Neuronal stem cell (in vitro differentiated cells): Measurements from ENCODE around the gene C9orf85.

Experiments
- DNase-seq: peaks from one replicate; pipeline ENCODE4 v3.0.0-alpha.2; 2013; ENCODE audit warnings: low spot score
- H2AFZ ChIP-seq: one replicate; pipeline ENCODE4 v1.6.1; 2013; ENCODE audit warnings: mild to moderate bottlenecking, low read length, inconsistent platforms
- H2AK5ac ChIP-seq: 2 replicates; pipeline ENCODE4 v1.6.1; 2013; ENCODE audit warnings: low read depth, mild to moderate bottlenecking, inconsistent platforms, low read length, moderate library complexity, mixed read lengths
- H2BK120ac ChIP-seq: 2 replicates; pipeline ENCODE4 v1.6.1; 2013; ENCODE audit warnings: low read depth, mild to moderate bottlenecking, inconsistent platforms, low read length, moderate library complexity, mixed read lengths
- H2BK12ac ChIP-seq: one replicate; pipeline ENCODE4 v1.6.1; 2013; ENCODE audit warnings: low read length, inconsistent platforms
- H2BK15ac ChIP-seq: 2 replicates; pipeline ENCODE4 v1.6.1; 2013; ENCODE audit warnings: mild to moderate bottlenecking, low read length, inconsistent platforms, mixed read lengths
- H2BK5ac ChIP-seq: one replicate; pipeline ENCODE4 v1.6.1; 2013; ENCODE audit warnings: inconsistent platforms, mild to moderate bottlenecking, low read length, moderate library complexity
- H3K14ac ChIP-seq: one replicate; pipeline ENCODE4 v1.6.1; 2013; ENCODE audit warnings: low read length, inconsistent platforms
- H3K18ac ChIP-seq: 2 replicates; pipeline ENCODE4 v1.6.1; 2013; ENCODE audit warnings: low read length, inconsistent platforms
- H3K23ac ChIP-seq: 2 replicates; pipeline ENCODE4 v1.6.1; 2013; ENCODE audit warnings: low read depth, mild to moderate bottlenecking, mixed read lengths, low read length, inconsistent platforms; ENCODE audit not compliant: poor library complexity
- H3K27ac ChIP-seq: replicated peaks from 3 replicates; pipeline ENCODE4 v1.5.1; 2013; ENCODE audit warnings: low read length, inconsistent platforms
- H3K27me3 ChIP-seq, 3 experiments: 2 replicates each; pipeline ENCODE4 v1.6.1; 2013; ENCODE audit warnings: low read length in 3 of 3, mild to moderate bottlenecking in 2 of 3, inconsistent platforms in 1 of 3, low read depth in 1 of 3, mixed read lengths in 1 of 3, moderate library complexity in 1 of 3; ENCODE audit not compliant: control insufficient read depth in 3 of 3, insufficient read depth in 3 of 3
- H3K36me3 ChIP-seq, 2 donors: replicated peaks in 1 of 2; 2 replicates each; pipeline ENCODE4 v1.6.1; 2013; ENCODE audit warnings: low read length in 2 of 2; ENCODE audit not compliant: control insufficient read depth in 2 of 2, insufficient read depth in 2 of 2
- H3K4ac ChIP-seq: 2 replicates; pipeline ENCODE4 v1.6.1; 2013; ENCODE audit warnings: inconsistent platforms, mild to moderate bottlenecking, low read length, moderate library complexity
- H3K4me1 ChIP-seq, 2 donors: 1 replicate in 1 of 2; 2 replicates in 1 of 2; pipeline ENCODE4 v1.6.1; 2013; ENCODE audit warnings: low read length in 2 of 2, low read depth in 1 of 2; ENCODE audit not compliant: control insufficient read depth in 2 of 2, insufficient read depth in 1 of 2
- H3K4me2 ChIP-seq: one replicate; pipeline ENCODE4 v1.6.1; 2013; ENCODE audit warnings: mild to moderate bottlenecking, low read length, inconsistent platforms; ENCODE audit not compliant: insufficient read depth, poor library complexity, severe bottlenecking
- H3K4me3 ChIP-seq, 2 donors: 2 replicates each; pipeline ENCODE4 v1.5.1; 2013; ENCODE audit warnings: low read length in 2 of 2, mild to moderate bottlenecking in 2 of 2, inconsistent platforms in 1 of 2, moderate library complexity in 1 of 2
- H3K79me1 ChIP-seq: one replicate; pipeline ENCODE4 v1.6.1; 2013; ENCODE audit warnings: low read depth, mild to moderate bottlenecking, inconsistent platforms, low read length, moderate library complexity
- H3K9ac ChIP-seq: one replicate; pipeline ENCODE4 v1.6.1; 2013; ENCODE audit warnings: mild to moderate bottlenecking, low read depth, low read length, inconsistent platforms; ENCODE audit not compliant: poor library complexity
- H3K9me3 ChIP-seq, 2 donors: replicated peaks in 1 of 2; 2 replicates each; pipeline versions ENCODE3 to v1.6.1; 2013; ENCODE audit warnings: low read length in 2 of 2, mild to moderate bottlenecking in 2 of 2, inconsistent platforms in 1 of 2, low read depth in 1 of 2, mixed read lengths in 1 of 2, moderate library complexity in 1 of 2; ENCODE audit not compliant: control insufficient read depth in 2 of 2, insufficient read depth in 1 of 2
- H4K8ac ChIP-seq: one replicate; pipeline ENCODE4 v1.6.1; 2013; ENCODE audit warnings: low read depth, mild to moderate bottlenecking, inconsistent platforms, low read length, moderate library complexity
- H4K91ac ChIP-seq: one replicate; pipeline ENCODE4 v1.6.1; 2013; ENCODE audit warnings: low read length, low read depth, mild to moderate bottlenecking, inconsistent platforms; ENCODE audit not compliant: poor library complexity
- WGBS, 2 donors: extraction: QIAGEN DNeasy Blood & Tissue Kit; methylation state at CpG; one replicate each; pipeline ENCODE4 v1.1.7; 2013; ENCODE audit warnings: missing lambda C conversion rate in 2 of 2, mixed read lengths in 1 of 2; ENCODE audit not compliant: insufficient read length in 2 of 2, insufficient replicate concordance in 1 of 2; ENCODE audit errors: extremely low coverage in 2 of 2; 5-methylcytosine and 5-hydroxymethylcytosine counted together

The C9orf85 gene

DNA sequence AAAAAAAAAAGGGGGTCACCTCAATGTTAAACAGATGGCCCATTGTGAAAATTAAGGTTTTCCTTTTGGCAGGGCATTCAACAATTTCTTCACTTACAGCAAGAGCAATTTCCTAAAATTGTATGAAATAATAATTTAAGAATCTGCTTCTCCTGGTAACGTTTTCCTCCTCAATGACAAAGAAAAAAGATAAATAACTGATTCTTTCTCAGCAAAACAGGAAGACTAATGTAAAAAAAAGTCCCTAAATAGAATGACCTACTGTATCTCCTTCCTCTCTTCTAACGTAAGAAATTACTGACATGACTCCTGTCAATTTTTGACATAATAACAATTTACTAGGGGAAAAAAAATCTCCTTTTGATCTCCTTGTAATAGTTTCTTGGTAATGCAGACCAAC, 26.0 kb upstream of the C9orf85 start:
- Histone ChIP-seq H4K91ac (no peak overlapping the region), H3K36me3 (peaks cover 2 to 27% of the 10 kb centered on the region in 2 donors), H2AK5ac (no peak overlapping the region), H3K27me3 (no peaks in the 10 kb centered on the region), H2BK5ac (no peak overlapping the region), H2AFZ (no peak overlapping the region), H2BK12ac (no peak overlapping the region), H3K4me3 (no peak overlapping the region), H2BK120ac (no peak overlapping the region), H3K14ac (no peak overlapping the region), H3K9me3 (peaks cover 4 to 51% of the 10 kb centered on the region in 2 donors), H2BK15ac (no peak overlapping the region), H3K9ac (no peak overlapping the region), H3K4me2 (no peak overlapping the region), H3K4me1 (no peaks in the 10 kb centered on the region), H3K18ac (no peak overlapping the region), H3K23ac (no peak overlapping the region), H3K4ac (no peak overlapping the region), H4K8ac (no peak overlapping the region), H3K27ac (no peak overlapping the region), H3K79me1 (peaks cover 3% of the 10 kb centered on the region)
- WGBS, 2 donors = no CpG with 5 or more reads among the region's 2 CpGs
- DNase-seq = no peak

DNA sequence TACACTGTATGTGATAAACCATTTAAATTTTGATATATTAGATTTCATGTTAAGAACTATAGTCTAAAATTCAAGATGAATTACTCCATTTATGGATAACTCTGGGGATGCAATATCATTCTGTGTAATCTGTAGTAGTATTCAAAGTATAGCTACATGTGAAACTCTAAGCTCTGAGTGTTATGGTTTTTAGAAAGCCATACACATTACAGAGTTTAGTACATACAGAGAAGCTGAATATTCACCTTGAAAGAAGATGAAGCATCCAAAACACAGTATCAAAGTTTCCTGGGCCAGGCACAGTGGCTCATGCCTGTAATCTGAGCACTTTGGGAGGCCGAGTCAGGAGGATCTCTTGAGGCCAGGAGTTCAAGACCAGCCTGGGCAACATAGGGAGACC, 25.4 kb upstream of the C9orf85 start:
- no peak overlapping the region for H3K27ac ChIP-seq
- no peak overlapping the region for H3K4ac ChIP-seq
- H2BK5ac ChIP-seq = no peak overlapping the region
- H2BK12ac ChIP-seq = no peak overlapping the region
- H3K14ac ChIP-seq = no peak overlapping the region
- peaks cover 2 to 27% of the 10 kb centered on the region in 2 donors for H3K36me3 ChIP-seq
- H2BK15ac ChIP-seq = no peak overlapping the region
- no peak overlapping the region for H3K18ac ChIP-seq
- peaks cover 3% of the 10 kb centered on the region for H3K79me1 ChIP-seq
- H2AFZ ChIP-seq = no peak overlapping the region
- H3K4me3 ChIP-seq = no peak overlapping the region
- no peak overlapping the region for H3K9ac ChIP-seq
- H3K9me3 ChIP-seq = peaks cover 4 to 45% of the 10 kb centered on the region in 2 donors
- no peak overlapping the region for H4K8ac ChIP-seq
- no peak overlapping the region for H4K91ac ChIP-seq
- no peaks in the 10 kb centered on the region for H3K27me3 ChIP-seq
- H2BK120ac ChIP-seq = no peak overlapping the region
- H3K4me1 ChIP-seq = no peaks in the 10 kb centered on the region
- no peak overlapping the region for H2AK5ac ChIP-seq
- H3K23ac ChIP-seq = no peak overlapping the region
- no peak overlapping the region for H3K4me2 ChIP-seq
- DNase-seq = no peak
- no CpG with 5 or more reads among the region's 1 CpG for WGBS, 2 donors

DNA sequence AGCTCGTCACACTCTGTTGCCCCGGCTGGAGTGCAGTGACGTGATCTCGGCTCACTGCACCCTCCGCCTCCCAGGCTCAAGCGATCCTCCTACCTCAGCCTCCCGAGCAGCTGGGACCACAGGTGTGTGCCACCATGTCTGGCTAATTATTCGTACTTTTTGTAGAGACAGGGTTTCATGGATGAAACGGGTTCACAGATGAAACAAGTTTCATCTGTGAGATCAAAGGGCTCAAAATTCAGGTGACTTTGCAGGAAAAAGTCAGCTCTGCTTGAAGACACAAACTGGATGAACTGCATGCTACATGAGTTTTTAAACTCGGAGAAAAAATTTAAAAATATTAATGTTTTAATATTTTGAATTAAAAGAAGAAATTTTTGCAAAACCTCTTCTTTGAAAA, 24.9 kb upstream of the C9orf85 start:
- no CpG with 5 or more reads among the region's 10 CpGs for WGBS, 2 donors
- H3K4me3 ChIP-seq = no peak overlapping the region
- H3K4me2 ChIP-seq = no peak overlapping the region
- H3K79me1 ChIP-seq = peaks cover 3% of the 10 kb centered on the region
- no peak overlapping the region for H2BK120ac ChIP-seq
- H3K36me3 ChIP-seq = peaks cover 2 to 27% of the 10 kb centered on the region in 2 donors
- no peak for DNase-seq
- peaks cover 4 to 40% of the 10 kb centered on the region in 2 donors for H3K9me3 ChIP-seq
- H2BK5ac ChIP-seq = no peak overlapping the region
- H3K4me1 ChIP-seq = peaks cover 0 to 1% of the 10 kb centered on the region in 2 donors
- no peaks in the 10 kb centered on the region for H3K27me3 ChIP-seq
- H3K18ac ChIP-seq = no peak overlapping the region
- H3K27ac ChIP-seq = no peak overlapping the region
- H3K23ac ChIP-seq = no peak overlapping the region
- H2AFZ ChIP-seq = no peak overlapping the region
- H3K14ac ChIP-seq = no peak overlapping the region
- H4K91ac ChIP-seq = no peak overlapping the region
- no peak overlapping the region for H3K9ac ChIP-seq
- no peak overlapping the region for H2BK12ac ChIP-seq
- H4K8ac ChIP-seq = no peak overlapping the region
- no peak overlapping the region for H2BK15ac ChIP-seq
- no peak overlapping the region for H2AK5ac ChIP-seq
- H3K4ac ChIP-seq = no peak overlapping the region

DNA sequence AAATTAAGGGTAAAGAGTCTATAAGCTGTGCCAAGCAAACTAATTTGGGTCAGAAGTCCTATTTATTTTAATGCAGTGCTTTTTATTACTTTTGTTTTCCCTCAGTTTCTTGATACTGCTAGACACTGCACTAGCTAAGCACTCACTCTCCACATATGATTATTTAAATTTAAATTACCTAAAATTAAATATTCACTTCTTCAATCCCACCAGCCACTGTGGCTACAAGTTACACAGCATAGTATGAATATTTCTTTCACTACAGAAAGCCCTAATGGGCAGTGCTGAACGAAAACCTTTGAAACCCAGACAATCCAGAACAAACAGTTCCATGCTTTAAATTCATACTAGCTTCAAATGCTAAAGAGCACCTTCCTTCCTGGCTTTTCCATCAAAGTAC, 24.1 kb upstream of the C9orf85 start:
- no peak overlapping the region for H3K27ac ChIP-seq
- no peak overlapping the region for H4K91ac ChIP-seq
- H2AK5ac ChIP-seq = no peak overlapping the region
- peaks cover 0 to 4% of the 10 kb centered on the region in 2 donors for H3K4me1 ChIP-seq
- no peak overlapping the region for H3K23ac ChIP-seq
- no peak overlapping the region for H3K4me3 ChIP-seq
- H3K14ac ChIP-seq = no peak overlapping the region
- H3K79me1 ChIP-seq = peaks cover 1% of the 10 kb centered on the region
- no peak overlapping the region for H2BK12ac ChIP-seq
- H2AFZ ChIP-seq = no peak overlapping the region
- no peak overlapping the region for H3K4me2 ChIP-seq
- no peak overlapping the region for H2BK15ac ChIP-seq
- H3K36me3 ChIP-seq = peaks cover 2 to 23% of the 10 kb centered on the region in 2 donors
- no peak for DNase-seq
- no peak overlapping the region for H2BK5ac ChIP-seq
- H3K9ac ChIP-seq = no peak overlapping the region
- no peaks in the 10 kb centered on the region for H3K27me3 ChIP-seq
- H3K4ac ChIP-seq = no peak overlapping the region
- H4K8ac ChIP-seq = no peak overlapping the region
- no peak overlapping the region for H2BK120ac ChIP-seq
- H3K18ac ChIP-seq = no peak overlapping the region
- peaks cover 2 to 32% of the 10 kb centered on the region in 2 donors for H3K9me3 ChIP-seq
- WGBS, 2 donors = no CpG with 5 or more reads among the region's 1 CpG
